ENCODE measurements around the gene CLTC.

Gene CLTC

DNA sequence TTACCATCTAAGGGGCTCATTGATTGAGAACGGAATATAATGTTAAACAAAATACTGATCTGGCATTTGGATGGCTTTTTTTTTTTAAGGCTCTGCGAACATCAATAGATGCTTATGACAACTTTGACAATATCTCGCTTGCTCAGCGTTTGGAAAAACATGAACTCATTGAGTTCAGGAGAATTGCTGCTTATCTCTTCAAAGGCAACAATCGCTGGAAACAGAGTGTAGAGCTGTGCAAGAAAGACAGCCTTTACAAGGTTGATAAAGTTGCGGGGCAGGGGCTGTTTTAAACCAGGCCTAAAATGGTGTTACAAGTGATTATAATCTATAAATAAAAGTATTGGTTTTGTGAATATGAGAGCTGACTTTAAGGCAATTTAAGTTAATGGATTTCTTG, 65.3 kb downstream of the CLTC start:
- DNase-seq = no peak

DNA sequence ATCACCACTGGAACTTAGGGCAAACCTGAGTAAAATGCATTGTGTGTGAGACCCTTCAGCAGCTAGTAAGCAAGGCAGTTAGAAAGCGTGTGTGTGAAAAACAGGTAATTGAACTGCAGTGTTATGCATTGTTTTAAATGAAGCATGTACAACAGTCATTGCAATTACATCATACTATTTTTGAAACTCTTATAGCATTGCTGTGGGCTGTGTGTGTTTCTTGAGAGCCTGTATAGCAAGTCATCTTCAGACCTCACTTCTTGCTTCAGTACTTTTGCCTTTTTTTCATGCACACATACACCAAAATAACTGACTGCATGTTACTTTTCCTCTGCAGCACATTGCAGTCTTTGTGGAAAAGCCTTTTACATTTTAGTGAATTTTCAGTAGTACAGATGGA, 68.3 kb downstream of the CLTC start:
- no peak for DNase-seq

DNA sequence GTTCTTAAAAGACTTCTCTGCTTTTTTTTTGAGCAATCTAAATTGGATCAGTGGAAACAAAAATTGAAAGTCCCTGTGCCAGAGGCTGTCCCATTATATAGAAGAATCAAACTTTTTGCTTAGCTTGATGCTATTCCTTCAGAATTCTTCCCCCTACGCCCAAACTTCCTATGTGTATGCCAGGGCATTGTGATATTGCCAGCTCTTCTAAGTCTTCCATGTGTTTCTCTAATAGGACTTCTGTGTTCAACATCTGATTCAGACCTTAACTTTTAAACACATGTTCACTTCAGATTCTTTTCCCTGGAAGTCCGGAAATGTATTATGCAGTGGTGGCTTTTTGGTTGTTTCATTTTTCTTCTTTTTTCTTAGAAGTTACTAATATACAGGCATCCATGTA, 68.8 kb downstream of the CLTC start:
- DNase-seq = no peak

DNA sequence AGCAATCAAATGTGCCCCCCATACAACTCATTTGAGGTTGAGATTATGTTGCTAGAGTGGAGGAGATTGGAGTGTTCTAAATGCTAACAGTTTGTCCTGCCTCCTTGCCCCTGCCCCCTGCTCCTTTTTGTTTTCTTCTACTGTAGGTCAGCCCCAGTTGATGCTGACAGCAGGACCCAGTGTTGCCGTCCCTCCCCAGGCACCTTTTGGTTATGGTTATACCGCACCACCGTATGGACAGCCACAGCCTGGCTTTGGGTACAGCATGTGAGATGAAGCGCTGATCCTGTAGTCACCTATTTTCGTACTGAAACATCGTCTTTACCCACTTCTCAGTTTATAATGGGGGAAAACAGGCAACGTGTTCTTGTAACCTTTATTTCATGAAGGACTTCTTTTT, 73.9 kb downstream of the CLTC start:
- no peak for DNase-seq

DNA sequence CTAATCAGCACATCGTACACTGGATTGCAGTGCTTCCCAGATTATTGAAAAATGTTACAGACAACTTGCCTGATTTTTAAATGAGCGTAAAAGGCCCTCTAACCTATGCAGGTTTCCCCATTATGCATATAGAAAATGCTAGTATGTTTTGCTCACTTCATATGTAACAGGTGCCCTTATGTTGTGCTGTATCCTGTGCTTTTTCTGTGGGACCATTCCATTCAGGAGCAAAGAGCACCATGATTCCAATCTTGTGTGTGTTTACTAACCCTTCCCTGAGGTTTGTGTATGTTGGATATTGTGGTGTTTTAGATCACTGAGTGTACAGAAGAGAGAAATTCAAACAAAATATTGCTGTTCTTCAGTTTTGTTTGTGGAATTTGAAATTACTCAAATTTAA, 74.6 kb downstream of the CLTC start:
- no peak for DNase-seq

DNA sequence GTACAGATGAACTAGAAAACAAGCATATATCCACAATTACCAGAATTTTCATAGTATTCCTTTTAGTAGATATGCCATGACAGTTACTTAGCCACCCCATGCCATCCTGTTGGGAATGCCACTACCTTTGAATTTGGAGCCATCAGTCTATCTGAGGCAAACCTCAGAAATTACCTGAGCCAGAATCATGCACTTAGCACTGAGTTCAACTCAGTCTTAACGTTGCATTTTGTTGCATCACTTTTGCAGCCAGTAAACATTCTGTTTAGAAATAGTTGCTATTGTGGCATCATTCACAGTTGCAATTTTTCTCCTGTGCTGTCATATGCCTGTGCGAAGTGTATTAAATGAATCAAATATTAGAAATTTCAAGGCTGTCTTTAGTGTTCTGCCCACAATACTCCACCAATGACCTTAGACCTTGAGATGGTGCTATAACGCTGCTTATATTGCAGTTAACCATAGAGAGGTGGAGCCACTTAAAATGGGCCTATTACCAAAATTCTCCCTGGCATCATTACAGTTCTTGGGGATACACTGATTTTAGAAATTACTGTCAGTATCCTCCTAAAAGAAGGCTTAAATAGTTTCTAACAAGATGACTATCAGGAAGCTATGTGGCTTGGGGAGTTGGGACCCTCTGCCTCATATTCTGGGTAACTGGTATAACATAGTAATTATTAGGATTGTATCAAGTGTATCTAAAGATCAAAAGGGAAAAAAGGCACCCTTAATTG, 76.4 kb downstream of the CLTC start:
- no peak for DNase-seq

DNA sequence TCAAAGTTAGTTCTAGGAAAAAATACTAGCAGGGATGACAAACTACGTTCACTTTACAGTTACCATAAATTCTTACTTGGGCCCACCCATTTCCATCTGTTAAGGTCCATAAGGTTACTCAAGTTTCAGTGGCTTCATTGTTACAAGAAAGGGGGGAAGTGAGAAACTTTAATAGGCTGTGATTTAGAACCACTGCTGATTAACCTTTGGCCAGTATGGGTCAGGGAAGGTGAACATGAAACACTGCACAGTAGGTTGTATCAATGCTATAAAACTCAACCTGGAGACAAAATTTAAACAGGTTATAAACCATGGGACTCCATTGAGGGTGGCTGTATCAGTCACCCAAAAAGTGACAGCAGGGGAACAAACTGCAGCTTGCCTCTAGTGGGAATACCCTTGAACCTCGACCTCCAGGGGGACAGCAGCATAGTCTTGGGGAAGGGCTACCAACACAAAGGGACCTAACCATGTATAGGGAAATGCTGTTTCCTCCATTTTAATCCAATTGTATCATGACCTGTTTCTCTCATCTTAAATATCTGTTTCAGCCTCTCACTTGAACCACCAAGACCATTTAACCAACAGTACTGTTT, 77.1 kb downstream of the CLTC start:
- no peak for DNase-seq

DNA sequence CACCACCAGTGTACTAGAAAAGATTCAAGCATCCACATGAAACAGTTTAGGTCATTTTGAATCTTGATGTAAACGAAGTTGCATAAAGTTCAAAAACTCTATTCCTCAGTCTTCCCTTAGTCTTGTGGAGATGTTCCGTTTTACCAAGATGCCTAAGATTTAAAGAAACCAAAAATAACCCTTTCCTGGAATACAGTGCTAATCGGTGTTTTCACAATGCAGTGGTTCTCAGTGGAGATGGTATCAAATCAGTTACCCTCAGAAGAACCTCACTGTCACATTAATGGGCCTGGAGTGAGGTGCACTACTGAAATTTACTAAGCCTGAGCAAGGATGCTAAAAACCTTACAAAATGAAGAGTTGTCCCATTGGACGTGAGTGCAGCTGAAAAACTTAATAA, 78.4 kb downstream of the CLTC start:
- DNase-seq = no peak

DNA sequence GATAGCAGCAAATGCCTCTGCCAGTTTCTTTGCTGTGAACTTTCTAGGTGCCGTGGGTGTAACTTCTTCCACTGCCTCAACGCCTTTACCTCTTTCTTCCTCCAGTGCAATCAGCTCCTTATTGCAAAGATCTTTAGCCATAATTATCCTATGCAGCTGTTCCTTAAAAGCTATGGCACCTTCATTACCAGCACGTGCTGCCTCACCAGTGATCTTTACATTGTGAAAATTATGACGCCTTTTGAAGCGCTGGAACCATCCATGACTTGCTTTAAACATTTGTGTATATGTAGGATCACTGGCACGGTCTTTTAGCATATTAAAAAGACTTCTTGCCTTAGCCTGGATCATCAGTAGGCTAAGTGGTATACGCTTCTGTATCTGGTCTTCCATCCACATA, 79.5 kb downstream of the CLTC start:
- DNase-seq = no peak

DNA sequence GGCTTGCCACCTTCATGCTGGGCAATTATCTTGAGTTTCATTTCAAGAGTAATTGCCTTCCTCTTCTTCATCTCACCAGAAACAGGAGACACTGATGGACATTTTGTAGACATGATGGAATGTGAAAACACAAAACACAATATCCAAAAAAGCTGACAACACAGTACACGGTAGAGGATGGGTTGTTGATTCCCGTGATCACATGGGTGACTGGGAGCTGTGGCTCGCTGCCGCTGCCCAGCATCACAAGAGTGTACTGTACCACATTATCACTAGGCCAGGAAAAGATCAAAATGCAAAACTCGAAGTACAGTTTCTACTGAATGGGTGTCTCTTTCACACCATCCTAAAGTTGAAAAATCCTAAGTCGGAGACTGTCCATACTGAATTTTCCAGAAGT, 80.1 kb downstream of the CLTC start:
- DNase-seq = no peak

DNA sequence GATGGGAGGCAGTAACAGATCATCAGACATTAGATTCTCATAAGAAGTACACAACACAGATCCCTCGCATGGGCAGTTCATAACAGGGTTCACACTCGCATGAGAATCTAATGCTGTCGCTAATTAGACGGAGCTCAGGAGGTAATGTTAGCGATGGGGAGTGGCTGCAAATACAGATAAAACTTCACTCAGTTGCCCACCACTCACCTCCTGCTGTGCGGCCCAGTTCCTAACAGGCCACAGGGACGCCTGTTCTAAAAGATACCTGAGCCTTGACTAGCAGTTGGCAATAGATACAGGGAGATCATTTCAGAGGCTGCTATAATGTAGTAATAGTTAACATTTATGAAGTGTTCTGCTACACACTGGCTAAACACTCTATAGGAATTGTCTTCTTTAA, 82.6 kb downstream of the CLTC start:
- no peak for DNase-seq

DNA sequence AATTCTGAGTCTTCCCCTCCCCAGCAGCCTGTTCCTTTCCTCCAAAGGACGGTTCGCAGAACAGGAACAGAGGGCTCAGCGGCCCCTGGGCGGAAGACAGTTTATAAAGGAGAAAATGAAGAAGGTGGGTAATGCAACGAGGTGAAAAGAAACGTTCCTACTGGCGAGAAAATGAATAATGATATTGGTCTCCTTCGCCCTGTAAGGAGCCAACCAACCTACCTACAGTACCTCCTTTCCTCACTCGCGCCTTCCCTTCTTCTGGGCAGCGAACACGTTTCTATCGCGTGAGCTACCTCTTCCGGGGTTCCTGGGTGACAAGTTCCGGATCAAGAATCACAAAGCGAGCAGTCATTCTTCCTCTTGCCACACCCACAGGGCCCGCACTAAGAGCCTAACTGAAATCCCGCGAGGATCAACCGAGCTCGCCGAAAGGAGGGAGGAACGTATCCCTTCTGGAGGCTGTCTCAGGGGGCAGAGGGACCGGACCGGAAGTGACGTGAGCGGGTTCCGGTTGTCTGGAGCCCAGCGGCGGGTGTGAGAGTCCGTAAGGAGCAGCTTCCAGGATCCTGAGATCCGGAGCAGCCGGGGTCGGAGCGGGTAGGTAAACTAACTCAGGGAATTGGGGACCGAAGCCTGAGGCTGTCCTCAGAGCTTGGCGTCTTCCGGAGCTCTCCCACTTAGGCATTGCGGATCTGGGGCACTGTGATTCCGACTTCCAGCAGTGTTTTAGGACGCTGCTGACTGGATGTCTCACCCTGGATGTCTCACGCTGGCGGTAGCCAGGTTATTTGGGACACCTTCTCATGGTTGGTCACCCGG, 87.7 kb downstream of the CLTC start, which contains the start of the genes PTRH2 and VMP1:
TSS of gene PTRH2 (minus strand) at position 282 of the 822 bp plus-strand sequence. CDS start 9,452 bp downstream, outside the sequence.
TSS of gene VMP1 (plus strand) at position 506 of the 822 bp plus-strand sequence. CDS start 23,793 bp downstream, outside the sequence.
- DNase-seq = peak; percentile 98 to 100 (median 99)

DNA sequence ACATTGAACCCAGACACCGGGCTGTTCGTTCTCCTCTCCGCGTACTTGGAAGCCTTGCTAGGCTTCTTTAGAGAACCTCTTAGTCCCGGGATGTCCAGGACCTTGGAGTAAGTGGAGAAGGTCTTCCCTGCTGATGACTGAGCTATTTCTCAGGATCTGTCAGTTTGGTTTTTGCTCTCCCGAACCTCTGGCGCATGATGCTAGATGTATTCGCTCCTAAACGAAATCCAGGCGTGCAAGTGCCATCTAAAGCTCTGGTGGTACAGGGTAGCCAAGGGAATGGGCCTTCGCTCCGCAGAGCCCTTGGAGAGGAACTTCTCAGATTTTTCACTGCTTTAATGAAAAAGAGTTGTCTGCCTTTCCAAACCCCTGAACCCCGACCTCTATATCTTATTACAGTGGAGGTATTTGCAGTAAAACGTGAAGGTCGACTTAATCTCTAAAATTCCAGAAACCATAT, 88.3 kb downstream of the CLTC start:
- DNase-seq = no peak

DNA sequence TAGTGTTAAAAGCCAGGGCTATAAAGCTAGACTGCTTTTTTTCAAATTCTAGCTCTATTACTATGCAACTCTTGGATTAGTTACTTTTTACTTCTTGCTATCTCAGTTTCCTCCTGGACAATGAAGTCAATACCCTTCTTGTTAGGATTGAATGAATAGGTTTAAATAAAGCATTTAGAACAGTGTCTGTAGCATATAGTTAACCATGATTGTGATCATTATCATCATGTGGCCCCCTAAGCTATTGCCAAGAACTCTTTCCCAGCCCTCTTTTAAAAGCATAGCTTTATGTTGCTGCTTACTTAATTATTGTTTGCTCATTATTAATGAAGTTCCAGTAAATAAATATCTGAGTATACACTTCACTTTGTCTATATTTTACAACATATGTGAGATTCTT, 92.2 kb downstream of the CLTC start:
- DNase-seq = no peak

DNA sequence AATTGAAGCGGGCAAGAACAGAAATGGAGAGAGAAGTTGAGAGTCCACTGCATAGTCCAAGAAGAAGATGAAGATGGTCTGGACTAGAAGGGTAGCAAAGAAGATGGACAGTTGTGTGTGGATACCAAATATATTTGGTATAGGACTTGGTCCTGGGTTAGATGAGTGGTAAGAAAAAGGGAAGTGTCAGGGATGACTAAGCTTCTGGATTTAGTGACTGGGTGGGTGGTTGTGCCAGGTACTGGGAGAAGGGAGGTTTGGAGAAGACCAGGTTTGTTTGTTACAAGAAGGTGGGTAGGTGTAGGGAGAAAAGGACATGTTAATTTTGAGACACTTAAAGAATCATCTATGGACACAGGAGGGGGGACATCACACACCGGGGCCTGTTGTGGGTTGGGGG, 93.2 kb downstream of the CLTC start:
- DNase-seq = no peak

DNA sequence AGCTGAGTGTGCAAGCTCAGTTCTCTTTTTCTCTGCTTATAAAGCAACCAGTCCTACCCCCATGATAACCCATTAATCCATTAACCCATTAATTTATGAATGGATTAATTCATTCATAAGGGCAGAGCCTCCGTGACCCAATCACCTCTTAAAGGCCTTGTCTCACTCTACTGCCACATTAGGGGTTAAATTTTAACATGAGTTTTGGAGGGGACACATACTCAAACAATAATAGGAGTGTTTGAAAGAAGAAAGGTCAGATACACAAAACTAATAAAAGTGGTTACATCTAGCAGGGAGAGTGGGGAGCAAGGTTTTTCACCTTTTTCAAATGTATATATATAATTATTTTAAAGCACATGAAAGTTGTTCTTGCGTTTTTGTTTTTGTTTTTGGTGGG, 94.6 kb downstream of the CLTC start:
- no peak for DNase-seq

DNA sequence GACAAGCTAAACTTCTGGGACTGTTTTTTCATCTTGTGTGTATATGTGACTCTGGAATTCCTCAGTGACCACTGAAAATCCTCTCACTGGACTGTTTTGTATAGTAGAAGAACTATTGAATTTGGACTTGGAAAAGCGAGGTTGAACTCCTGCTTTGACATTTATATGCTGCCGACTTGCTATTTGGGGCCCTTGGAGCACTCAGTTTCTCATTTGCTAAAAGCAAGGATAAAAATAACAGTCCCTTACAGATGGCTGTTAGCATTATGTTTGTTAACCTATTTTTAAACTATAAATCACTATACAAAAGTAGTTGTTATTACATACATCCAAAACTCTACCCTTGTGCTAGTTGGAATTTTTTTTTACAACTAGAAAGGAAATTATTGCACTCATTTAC, 96.7 kb downstream of the CLTC start:
- DNase-seq = no peak

DNA sequence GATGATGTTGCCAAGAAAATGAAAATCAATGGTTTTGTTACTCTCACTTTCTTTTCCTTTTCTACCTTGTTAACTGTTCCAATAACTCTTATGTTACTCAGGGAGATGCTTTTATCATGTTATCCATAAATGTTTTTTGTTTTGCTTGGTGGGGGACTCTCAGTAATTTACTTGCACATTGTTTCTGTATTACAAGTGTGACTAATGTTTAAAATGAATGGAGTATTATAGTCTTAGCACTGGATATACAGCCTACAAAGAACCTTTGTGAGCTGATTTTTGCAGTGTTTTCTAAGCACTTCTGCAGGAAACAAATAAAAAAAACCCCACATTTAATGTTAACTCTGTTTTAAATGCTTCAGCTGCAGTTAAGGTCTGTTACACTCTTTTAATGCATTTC, 99.8 kb downstream of the CLTC start:
- DNase-seq = no peak

DNA sequence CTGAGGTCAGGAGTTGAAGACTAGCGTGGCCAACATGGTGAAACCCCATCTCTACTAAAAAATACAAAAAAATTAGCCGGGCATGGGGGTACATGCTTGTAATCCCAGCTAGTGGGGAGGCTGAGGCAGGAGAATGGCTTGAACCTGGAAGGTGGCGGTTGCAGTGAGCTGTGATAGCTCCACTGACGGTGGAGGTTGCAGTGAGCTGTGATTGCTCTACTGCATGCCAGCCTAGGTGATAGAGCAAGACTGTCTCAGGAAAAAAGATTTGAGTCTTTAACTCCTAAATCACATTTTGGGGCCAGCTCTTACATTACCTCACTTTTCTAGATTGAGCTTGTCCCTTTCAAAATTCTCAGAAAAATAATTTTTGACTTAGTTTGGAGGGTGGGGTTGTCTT, 102.9 kb downstream of the CLTC start:
- DNase-seq = no peak

DNA sequence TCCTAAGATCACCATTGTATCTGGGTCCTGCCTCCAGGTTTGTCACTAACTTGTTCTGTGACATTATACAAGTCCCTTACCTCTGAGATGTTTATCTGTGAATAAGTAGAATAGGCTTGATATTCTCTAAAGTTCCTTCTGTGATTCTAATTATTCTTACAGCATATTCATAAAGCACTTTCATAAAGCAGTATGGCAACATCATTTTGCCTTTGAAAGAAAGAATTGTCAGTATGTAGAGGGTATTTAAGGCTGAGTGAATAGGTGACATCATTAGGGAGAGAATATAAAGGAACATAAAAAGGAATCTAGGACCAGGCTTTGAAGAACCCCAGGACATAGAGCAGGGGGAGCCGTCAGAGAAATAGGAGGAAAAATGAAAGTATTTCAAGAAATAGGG, 103.3 kb downstream of the CLTC start:
- no peak for DNase-seq

DNA sequence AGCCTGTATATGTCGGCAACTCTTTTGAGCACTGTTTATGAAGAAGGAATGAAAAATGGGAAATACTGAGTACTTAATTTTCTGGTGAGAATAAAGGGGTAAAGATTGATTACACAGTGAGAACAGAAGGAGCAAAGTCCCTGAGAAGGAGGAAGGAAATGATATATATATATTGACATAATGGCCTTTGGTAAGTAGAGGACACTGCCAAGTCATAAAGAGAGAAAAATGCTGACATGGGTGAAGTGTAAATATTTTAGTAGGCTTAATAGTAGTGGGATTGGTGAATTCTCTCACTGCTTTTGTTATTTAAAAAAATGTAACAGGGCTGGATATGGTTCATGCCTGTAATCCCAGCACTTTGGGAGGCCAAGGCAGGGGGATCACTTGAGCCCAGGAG, 103.9 kb downstream of the CLTC start:
- DNase-seq = no peak

DNA sequence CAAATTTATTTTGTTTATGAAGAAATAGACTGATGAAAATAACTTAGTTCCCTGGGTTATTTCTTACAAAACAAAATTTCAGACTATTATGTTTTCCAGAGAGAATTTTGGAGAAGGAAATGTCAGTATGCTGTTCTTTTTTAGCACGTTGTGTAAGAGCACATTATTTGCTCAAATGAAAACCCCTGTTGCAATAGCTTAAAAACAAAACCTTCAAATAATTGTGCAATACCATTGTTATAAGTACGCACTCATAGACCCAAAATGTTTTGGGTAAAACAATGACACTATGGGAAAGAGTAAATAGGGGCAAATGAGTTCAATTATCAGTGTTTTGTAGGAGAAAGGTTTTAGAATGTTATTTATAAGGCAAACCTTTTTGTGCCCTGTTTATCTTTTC, 106.0 kb downstream of the CLTC start:
- DNase-seq = no peak

DNA sequence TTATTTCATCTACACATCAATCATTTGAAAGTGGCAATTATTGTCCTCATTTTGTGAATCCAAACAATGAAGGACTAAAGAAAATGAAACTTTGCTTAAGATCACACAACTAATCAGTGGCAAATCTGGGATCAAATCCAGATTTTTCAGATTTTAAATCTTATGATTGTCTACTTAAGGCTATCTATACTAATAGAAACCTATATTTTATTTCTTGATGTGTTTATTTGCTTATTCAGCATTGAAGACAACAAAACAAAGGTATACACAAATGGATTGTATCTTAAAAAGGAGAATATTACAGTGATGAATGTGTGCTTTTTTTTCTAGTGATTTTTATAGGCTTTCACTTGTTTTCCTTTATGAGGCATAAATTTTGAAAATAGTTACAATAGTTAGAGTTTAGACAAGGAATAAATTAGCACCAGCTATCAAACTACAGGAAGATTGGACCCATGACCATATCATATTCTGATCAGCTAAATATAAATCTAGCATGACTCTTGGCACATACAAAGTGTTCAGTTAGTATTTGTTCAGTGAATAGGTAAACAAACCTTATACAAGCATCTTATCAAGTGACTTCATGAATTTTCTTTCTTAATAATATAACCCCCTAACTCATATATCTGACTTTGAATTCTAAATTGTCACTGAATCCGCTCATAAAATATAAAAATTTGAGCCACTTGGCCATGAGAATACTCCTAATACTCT, 108.3 kb downstream of the CLTC start:
- no peak for DNase-seq

All from NCI-H1417 (cell line).